H9 (cell line): Measurements from ENCODE around the gene REC114. TPM values are rescaled to one million over a fixed set of nuclear protein-coding genes. Genes with fewer than 3 reads are reported as not detected.

Experiments used
- DNase-seq: peaks from one replicate; pipeline ENCODE4 v3.0.0-alpha.2; 2017
- H2AFZ ChIP-seq: one replicate; pipeline ENCODE4 v1.6.1; 2013; ENCODE audit warnings: mild to moderate bottlenecking, low read length, control low read depth, moderate library complexity
- H2AK5ac ChIP-seq: 2 replicates; pipeline ENCODE4 v1.6.1; 2013; ENCODE audit warnings: low read length, control low read depth, mixed read lengths; ENCODE audit not compliant: insufficient read length
- H2BK120ac ChIP-seq: one replicate; pipeline ENCODE4 v1.6.1; 2013; ENCODE audit warnings: low read depth, mild to moderate bottlenecking, low read length, control low read depth, inconsistent platforms; ENCODE audit not compliant: poor library complexity, severe bottlenecking
- H2BK12ac ChIP-seq: 2 replicates; pipeline ENCODE4 v1.6.1; 2013; ENCODE audit warnings: low read length, control low read depth, mixed read lengths, low read depth; ENCODE audit not compliant: insufficient read length
- H2BK15ac ChIP-seq: 2 replicates; pipeline ENCODE4 v1.6.1; 2013; ENCODE audit warnings: low read depth, low read length, control low read depth
- H2BK20ac ChIP-seq: one replicate; pipeline ENCODE4 v1.6.1; 2013; ENCODE audit warnings: low read depth, mild to moderate bottlenecking, low read length, control low read depth, inconsistent platforms; ENCODE audit not compliant: poor library complexity, severe bottlenecking
- H2BK5ac ChIP-seq: 2 replicates; pipeline ENCODE4 v1.6.1; 2013; ENCODE audit warnings: low read length, control low read depth, mixed read lengths; ENCODE audit not compliant: insufficient read length
- H3K14ac ChIP-seq: 2 replicates; pipeline ENCODE4 v1.6.1; 2013; ENCODE audit warnings: low read length, control low read depth; ENCODE audit not compliant: insufficient read depth
- H3K18ac ChIP-seq: 2 replicates; pipeline ENCODE4 v1.6.1; 2013; ENCODE audit warnings: low read depth, mild to moderate bottlenecking, mixed read lengths, low read length, control low read depth; ENCODE audit not compliant: insufficient read length
- H3K23ac ChIP-seq: 2 replicates; pipeline ENCODE4 v1.6.1; 2013; ENCODE audit warnings: low read length, control low read depth, mixed read lengths, low read depth; ENCODE audit not compliant: insufficient read length
- H3K23me2 ChIP-seq: 2 replicates; pipeline ENCODE4 v1.6.1; 2013; ENCODE audit warnings: low read depth, mild to moderate bottlenecking, mixed read lengths, low read length, control low read depth; ENCODE audit not compliant: insufficient read length, poor library complexity, severe bottlenecking
- H3K27ac ChIP-seq: 2 replicates; pipeline ENCODE4 v1.5.1; 2013; ENCODE audit warnings: low read length, control low read depth, mixed read lengths, low read depth; ENCODE audit not compliant: insufficient read length
- H3K27me3 ChIP-seq: 2 replicates; pipeline ENCODE4 v1.6.1; 2013; ENCODE audit warnings: low read length, control low read depth, inconsistent platforms; ENCODE audit not compliant: insufficient read depth
- H3K4ac ChIP-seq: 2 replicates; pipeline ENCODE4 v1.6.1; 2013; ENCODE audit warnings: low read depth, mild to moderate bottlenecking, control low read depth, inconsistent platforms, low read length, moderate library complexity
- H3K4me1 ChIP-seq: 2 replicates; pipeline ENCODE4 v1.6.1; 2013; ENCODE audit warnings: low read length, control low read depth, inconsistent platforms; ENCODE audit not compliant: insufficient read depth
- H3K4me2 ChIP-seq: 2 replicates; pipeline ENCODE4 v1.6.1; 2013; ENCODE audit warnings: low read length, control low read depth, mixed read lengths; ENCODE audit not compliant: insufficient read length, insufficient read depth
- H3K56ac ChIP-seq: 2 replicates; pipeline ENCODE4 v1.6.1; 2013; ENCODE audit warnings: low read depth, mild to moderate bottlenecking, mixed read lengths, low read length, control low read depth; ENCODE audit not compliant: insufficient read length
- H3K79me1 ChIP-seq: 2 replicates; pipeline ENCODE4 v1.6.1; 2013; ENCODE audit warnings: low read depth, mild to moderate bottlenecking, moderate library complexity, low read length, control low read depth, inconsistent platforms; ENCODE audit not compliant: insufficient read depth, poor library complexity, severe bottlenecking
- H3K79me2 ChIP-seq: 2 replicates; pipeline ENCODE4 v1.6.1; 2013; ENCODE audit warnings: low read length, control low read depth, inconsistent platforms; ENCODE audit not compliant: insufficient read depth
- H3K9ac ChIP-seq: 2 replicates; pipeline ENCODE4 v1.6.1; 2013; ENCODE audit warnings: low read length, control low read depth, mixed read lengths; ENCODE audit not compliant: insufficient read length; ENCODE audit errors: extremely low read depth
- H3K9me3 ChIP-seq: one replicate; pipeline ENCODE4 v1.6.1; 2013; ENCODE audit warnings: low read depth, low read length, inconsistent platforms; ENCODE audit not compliant: control insufficient read depth
- H3T11ph ChIP-seq: one replicate; pipeline ENCODE4 v1.6.1; 2013; ENCODE audit warnings: mild to moderate bottlenecking, low read length, control low read depth, inconsistent platforms
- H4K20me1 ChIP-seq: one replicate; pipeline ENCODE4 v1.6.1; 2013; ENCODE audit not compliant: control insufficient read depth, insufficient read length, insufficient read depth
- H4K5ac ChIP-seq: 2 replicates; pipeline ENCODE4 v1.6.1; 2013; ENCODE audit warnings: low read depth, mild to moderate bottlenecking, mixed read lengths, low read length, control low read depth; ENCODE audit not compliant: insufficient read length
- H4K8ac ChIP-seq: replicated peaks from 2 replicates; pipeline ENCODE4 v1.6.1; 2013; ENCODE audit warnings: low read length, control low read depth, mixed read lengths, low read depth; ENCODE audit not compliant: insufficient read length
- H4K91ac ChIP-seq: 2 replicates; pipeline ENCODE4 v1.6.1; 2013; ENCODE audit warnings: low read depth, mild to moderate bottlenecking, moderate library complexity, mixed read lengths, low read length, control low read depth; ENCODE audit not compliant: insufficient read length
- H3K27ac Mint-ChIP-seq, 3 experiments: 2 replicates in 2 of 3; 3 replicates in 1 of 3; pipeline ENCODE4 v1.8.0; 2020 to 2021; ENCODE audit warnings: mixed read lengths in 3 of 3, mild to moderate bottlenecking in 1 of 3, moderate library complexity in 1 of 3
- H3K27me3 Mint-ChIP-seq: 2 replicates; pipeline ENCODE4 v1.8.0; 2021; ENCODE audit warnings: low read depth, mild to moderate bottlenecking, moderate library complexity, mixed read lengths
- H3K36me3 Mint-ChIP-seq, 3 experiments: 2 replicates in 2 of 3; 3 replicates in 1 of 3; pipeline ENCODE4 v1.8.0; 2020 to 2021; ENCODE audit warnings: low read depth in 3 of 3, mixed read lengths in 3 of 3; ENCODE audit not compliant: insufficient read depth in 1 of 3
- H3K4me1 Mint-ChIP-seq, 2 experiments: 2 replicates each; pipeline ENCODE4 v1.8.0; 2020; ENCODE audit warnings: mixed read lengths in 2 of 2
- H3K4me3 Mint-ChIP-seq, 2 experiments: 2 replicates in 1 of 2; 3 replicates in 1 of 2; pipeline ENCODE4 v1.8.0; 2020 to 2021; ENCODE audit warnings: mild to moderate bottlenecking in 2 of 2, mixed read lengths in 2 of 2, moderate library complexity in 1 of 2
- H3K9me3 Mint-ChIP-seq, 2 experiments: 2 replicates in 1 of 2; 3 replicates in 1 of 2; pipeline ENCODE4 v1.8.0; 2020; ENCODE audit warnings: mild to moderate bottlenecking in 2 of 2, mixed read lengths in 2 of 2, moderate library complexity in 1 of 2
- WGBS: extraction: QIAGEN DNeasy Blood & Tissue Kit; methylation state at CpG from one replicate; pipeline ENCODE4 v1.1.7; 2013; ENCODE audit warnings: missing lambda C conversion rate, low lambda C conversion rate, mixed read lengths; ENCODE audit not compliant: insufficient read length; ENCODE audit errors: extremely low coverage; 5-methylcytosine and 5-hydroxymethylcytosine counted together
- total RNA-seq: library from RNA; stranded (reverse); gene quantifications from 2 replicates; pipeline ENCODE4 v1.2.1, GENCODE V29; 2021
- TF ChIP-seq, protein P1 (sequence below): fragments of 200-600 bp; sonication (generic); conservative IDR thresholded peaks from 3 replicates; pipeline ENCODE4 v1.8.0; 2021; ENCODE audit warnings: antibody characterized with exemption, mild to moderate bottlenecking

Gene REC114
- total RNA-seq, 1 experiment from 2014 or later, result not detected

DNA sequence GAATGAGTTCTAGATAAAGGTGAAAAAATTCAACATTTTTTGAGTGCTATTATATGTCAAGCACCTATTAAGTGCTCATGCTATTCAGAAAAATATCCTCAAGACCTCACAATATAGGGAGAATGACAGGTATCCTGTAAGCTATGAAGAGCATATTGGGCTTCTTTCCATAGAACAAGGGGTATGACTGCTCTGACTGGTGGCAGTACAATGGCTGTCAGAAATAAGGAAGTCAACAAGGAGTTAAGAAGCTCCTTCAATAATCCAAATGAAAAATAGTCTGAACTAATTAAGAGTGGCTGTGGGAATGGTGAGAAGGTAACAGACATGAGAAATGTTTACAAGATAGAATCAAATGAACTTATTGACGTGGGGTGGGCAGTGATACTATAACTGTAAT, 165.5 kb downstream of the REC114 start:
- Histone ChIP-seq H3T11ph (no peak overlapping the region), H3K9me3 (no peaks in the 10 kb centered on the region), H3K23me2 (no peaks in the 10 kb centered on the region), H3K56ac (no peak overlapping the region), H3K27ac (no peak overlapping the region), H4K91ac (no peak overlapping the region), H2BK120ac (no peak overlapping the region), H3K27me3 (no peaks in the 10 kb centered on the region; the same call in 1 of the 2 replicates), H3K18ac (no peak overlapping the region), H3K9ac (no peak overlapping the region), H3K23ac (no peak overlapping the region), H2BK15ac (no peak overlapping the region), H4K5ac (no peak overlapping the region), H3K14ac (no peak overlapping the region), H3K4me2 (no peak overlapping the region), H3K79me2 (peaks cover 18% of the 10 kb centered on the region; the same call in 1 of the 2 replicates), H2AFZ (no peak overlapping the region), H2BK5ac (no peak overlapping the region), H2BK20ac (no peak overlapping the region), H2BK12ac (no peak overlapping the region), H3K4ac (no peak overlapping the region), H3K79me1 (peaks cover 20% of the 10 kb centered on the region), H4K8ac (no peak overlapping the region), H3K4me1 (no peaks in the 10 kb centered on the region; the same call in 1 of the 2 replicates), H2AK5ac (no peak overlapping the region), H4K20me1 (no peaks in the 10 kb centered on the region)
- no peak overlapping the region for H3K27ac Mint-ChIP-seq
- no peaks in the 10 kb centered on the region; a peak in 1 of 5 replicates for H3K9me3 Mint-ChIP-seq
- peaks cover 31 to 37% of the 10 kb centered on the region in 2 experiments for H3K4me1 Mint-ChIP-seq
- TF ChIP-seq, protein P1, sequence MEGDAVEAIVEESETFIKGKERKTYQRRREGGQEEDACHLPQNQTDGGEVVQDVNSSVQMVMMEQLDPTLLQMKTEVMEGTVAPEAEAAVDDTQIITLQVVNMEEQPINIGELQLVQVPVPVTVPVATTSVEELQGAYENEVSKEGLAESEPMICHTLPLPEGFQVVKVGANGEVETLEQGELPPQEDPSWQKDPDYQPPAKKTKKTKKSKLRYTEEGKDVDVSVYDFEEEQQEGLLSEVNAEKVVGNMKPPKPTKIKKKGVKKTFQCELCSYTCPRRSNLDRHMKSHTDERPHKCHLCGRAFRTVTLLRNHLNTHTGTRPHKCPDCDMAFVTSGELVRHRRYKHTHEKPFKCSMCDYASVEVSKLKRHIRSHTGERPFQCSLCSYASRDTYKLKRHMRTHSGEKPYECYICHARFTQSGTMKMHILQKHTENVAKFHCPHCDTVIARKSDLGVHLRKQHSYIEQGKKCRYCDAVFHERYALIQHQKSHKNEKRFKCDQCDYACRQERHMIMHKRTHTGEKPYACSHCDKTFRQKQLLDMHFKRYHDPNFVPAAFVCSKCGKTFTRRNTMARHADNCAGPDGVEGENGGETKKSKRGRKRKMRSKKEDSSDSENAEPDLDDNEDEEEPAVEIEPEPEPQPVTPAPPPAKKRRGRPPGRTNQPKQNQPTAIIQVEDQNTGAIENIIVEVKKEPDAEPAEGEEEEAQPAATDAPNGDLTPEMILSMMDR, result no peak
- H3K4me3 Mint-ChIP-seq, result no peak overlapping the region
- no peaks in the 10 kb centered on the region for H3K27me3 Mint-ChIP-seq
- WGBS, result no CpG with 5 or more reads among the region's 1 CpG
- DNase-seq, result no peak
- peaks cover 0 to 4% (median 0%) of the 10 kb centered on the region in 3 experiments; a peak in 1 of 7 replicates for H3K36me3 Mint-ChIP-seq
